ENCODE data around the gene SLC5A5. TPM values are rescaled to one million over a fixed set of nuclear protein-coding genes. Genes with fewer than 3 reads are reported as not detected.
A peak's percentile ranks its signal among the peaks of the same experiment; 100 is the strongest.

SLC5A5 gene
- total and polyA plus RNA-seq, 10 of the 15 experiments (the other 5 are each of a cell fraction or from before 2014, with no cell fraction given): 0.02 to 0.08 (median 0.05) TPM; not detected in 3

DNA sequence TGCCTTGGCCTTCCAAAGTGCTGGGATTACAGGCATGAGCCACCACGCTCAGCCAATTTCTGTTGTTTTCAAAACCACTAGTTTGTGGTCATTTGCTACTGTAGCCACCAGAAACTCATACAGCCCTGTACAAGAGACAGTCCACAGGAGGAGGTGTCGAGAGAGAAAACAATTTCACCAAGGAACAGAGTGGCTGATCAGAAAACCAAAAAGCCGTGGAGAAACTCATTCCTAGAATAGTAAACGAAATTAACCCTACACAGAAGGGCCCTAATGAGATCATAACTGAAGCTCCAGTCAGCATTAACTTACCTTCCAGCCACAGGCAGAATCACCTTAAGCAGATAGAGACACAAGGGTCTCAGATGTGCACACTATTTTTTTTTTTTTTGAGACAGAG is 57.3 kb downstream of the SLC5A5 start (continued):
- TF ChIP-seq, protein P1, sequence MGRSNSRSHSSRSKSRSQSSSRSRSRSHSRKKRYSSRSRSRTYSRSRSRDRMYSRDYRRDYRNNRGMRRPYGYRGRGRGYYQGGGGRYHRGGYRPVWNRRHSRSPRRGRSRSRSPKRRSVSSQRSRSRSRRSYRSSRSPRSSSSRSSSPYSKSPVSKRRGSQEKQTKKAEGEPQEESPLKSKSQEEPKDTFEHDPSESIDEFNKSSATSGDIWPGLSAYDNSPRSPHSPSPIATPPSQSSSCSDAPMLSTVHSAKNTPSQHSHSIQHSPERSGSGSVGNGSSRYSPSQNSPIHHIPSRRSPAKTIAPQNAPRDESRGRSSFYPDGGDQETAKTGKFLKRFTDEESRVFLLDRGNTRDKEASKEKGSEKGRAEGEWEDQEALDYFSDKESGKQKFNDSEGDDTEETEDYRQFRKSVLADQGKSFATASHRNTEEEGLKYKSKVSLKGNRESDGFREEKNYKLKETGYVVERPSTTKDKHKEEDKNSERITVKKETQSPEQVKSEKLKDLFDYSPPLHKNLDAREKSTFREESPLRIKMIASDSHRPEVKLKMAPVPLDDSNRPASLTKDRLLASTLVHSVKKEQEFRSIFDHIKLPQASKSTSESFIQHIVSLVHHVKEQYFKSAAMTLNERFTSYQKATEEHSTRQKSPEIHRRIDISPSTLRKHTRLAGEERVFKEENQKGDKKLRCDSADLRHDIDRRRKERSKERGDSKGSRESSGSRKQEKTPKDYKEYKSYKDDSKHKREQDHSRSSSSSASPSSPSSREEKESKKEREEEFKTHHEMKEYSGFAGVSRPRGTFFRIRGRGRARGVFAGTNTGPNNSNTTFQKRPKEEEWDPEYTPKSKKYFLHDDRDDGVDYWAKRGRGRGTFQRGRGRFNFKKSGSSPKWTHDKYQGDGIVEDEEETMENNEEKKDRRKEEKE (IDR thresholded peaks at IDR 0.05): no peak
- TF ChIP-seq KAT2A (conservative IDR thresholded peaks at IDR 0.05; ENCODE audit: control insufficient read depth, low read depth, low read length) (no peak), CBX3 (IDR thresholded peaks at IDR 0.05; ENCODE audit: borderline replicate concordance, low read depth) (no peak), SIX5 (IDR thresholded peaks at IDR 0.05; ENCODE audit: low read depth, low read length, severe bottlenecking) (no peak), STAT1 (conservative IDR thresholded peaks at IDR 0.05) (no peak), ATF7 (IDR thresholded peaks at IDR 0.05; ENCODE audit: low read depth) (peak; percentile 51), YY1 (IDR thresholded peaks at IDR 0.05; ENCODE audit: low read depth, low read length) (no peak), EZH2 (IDR thresholded peaks at IDR 0.05; ENCODE audit: borderline replicate concordance, control insufficient read depth, low read depth, low read length) (no peak), RAD51 (IDR thresholded peaks at IDR 0.05) (no peak), GATAD2B (conservative IDR thresholded peaks at IDR 0.05; ENCODE audit: low read depth) (no peak), CHD1 (IDR thresholded peaks at IDR 0.05; ENCODE audit: low read depth, low read length) (no peak), CREM (IDR thresholded peaks at IDR 0.05; ENCODE audit: low read depth) (0 out of 2 replicates have a peak, but pooled peaks have one; percentile 38), PML (IDR thresholded peaks at IDR 0.05; ENCODE audit: low read length) (no peak), TCF7 (IDR thresholded peaks at IDR 0.05; ENCODE audit: borderline replicate concordance) (no peak), DPF2 (IDR thresholded peaks at IDR 0.05) (no peak), RB1 (IDR thresholded peaks at IDR 0.05; ENCODE audit: borderline replicate concordance) (no peak), SIN3A (IDR thresholded peaks at IDR 0.05; ENCODE audit: low read depth, low read length) (no peak), NR2C1 (IDR thresholded peaks at IDR 0.05) (no peak), RBBP5 (conservative IDR thresholded peaks at IDR 0.05) (no peak), SUZ12 (IDR thresholded peaks at IDR 0.05; ENCODE audit: unreplicated experiment) (no peak), KLF5 (IDR thresholded peaks at IDR 0.05; ENCODE audit: partially characterized antibody) (no peak)
- TF ChIP-seq, protein P2, sequence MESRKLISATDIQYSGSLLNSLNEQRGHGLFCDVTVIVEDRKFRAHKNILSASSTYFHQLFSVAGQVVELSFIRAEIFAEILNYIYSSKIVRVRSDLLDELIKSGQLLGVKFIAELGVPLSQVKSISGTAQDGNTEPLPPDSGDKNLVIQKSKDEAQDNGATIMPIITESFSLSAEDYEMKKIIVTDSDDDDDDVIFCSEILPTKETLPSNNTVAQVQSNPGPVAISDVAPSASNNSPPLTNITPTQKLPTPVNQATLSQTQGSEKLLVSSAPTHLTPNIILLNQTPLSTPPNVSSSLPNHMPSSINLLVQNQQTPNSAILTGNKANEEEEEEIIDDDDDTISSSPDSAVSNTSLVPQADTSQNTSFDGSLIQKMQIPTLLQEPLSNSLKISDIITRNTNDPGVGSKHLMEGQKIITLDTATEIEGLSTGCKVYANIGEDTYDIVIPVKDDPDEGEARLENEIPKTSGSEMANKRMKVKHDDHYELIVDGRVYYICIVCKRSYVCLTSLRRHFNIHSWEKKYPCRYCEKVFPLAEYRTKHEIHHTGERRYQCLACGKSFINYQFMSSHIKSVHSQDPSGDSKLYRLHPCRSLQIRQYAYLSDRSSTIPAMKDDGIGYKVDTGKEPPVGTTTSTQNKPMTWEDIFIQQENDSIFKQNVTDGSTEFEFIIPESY (IDR thresholded peaks at IDR 0.05): no peak
- TF ChIP-seq, protein P3, sequence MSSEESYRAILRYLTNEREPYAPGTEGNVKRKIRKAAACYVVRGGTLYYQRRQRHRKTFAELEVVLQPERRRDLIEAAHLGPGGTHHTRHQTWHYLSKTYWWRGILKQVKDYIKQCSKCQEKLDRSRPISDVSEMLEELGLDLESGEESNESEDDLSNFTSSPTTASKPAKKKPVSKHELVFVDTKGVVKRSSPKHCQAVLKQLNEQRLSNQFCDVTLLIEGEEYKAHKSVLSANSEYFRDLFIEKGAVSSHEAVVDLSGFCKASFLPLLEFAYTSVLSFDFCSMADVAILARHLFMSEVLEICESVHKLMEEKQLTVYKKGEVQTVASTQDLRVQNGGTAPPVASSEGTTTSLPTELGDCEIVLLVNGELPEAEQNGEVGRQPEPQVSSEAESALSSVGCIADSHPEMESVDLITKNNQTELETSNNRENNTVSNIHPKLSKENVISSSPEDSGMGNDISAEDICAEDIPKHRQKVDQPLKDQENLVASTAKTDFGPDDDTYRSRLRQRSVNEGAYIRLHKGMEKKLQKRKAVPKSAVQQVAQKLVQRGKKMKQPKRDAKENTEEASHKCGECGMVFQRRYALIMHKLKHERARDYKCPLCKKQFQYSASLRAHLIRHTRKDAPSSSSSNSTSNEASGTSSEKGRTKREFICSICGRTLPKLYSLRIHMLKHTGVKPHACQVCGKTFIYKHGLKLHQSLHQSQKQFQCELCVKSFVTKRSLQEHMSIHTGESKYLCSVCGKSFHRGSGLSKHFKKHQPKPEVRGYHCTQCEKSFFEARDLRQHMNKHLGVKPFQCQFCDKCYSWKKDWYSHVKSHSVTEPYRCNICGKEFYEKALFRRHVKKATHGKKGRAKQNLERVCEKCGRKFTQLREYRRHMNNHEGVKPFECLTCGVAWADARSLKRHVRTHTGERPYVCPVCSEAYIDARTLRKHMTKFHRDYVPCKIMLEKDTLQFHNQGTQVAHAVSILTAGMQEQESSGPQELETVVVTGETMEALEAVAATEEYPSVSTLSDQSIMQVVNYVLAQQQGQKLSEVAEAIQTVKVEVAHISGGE (CRISPR knock-in tag; IDR thresholded peaks at IDR 0.05): no peak
- TF ChIP-seq, protein P4, sequence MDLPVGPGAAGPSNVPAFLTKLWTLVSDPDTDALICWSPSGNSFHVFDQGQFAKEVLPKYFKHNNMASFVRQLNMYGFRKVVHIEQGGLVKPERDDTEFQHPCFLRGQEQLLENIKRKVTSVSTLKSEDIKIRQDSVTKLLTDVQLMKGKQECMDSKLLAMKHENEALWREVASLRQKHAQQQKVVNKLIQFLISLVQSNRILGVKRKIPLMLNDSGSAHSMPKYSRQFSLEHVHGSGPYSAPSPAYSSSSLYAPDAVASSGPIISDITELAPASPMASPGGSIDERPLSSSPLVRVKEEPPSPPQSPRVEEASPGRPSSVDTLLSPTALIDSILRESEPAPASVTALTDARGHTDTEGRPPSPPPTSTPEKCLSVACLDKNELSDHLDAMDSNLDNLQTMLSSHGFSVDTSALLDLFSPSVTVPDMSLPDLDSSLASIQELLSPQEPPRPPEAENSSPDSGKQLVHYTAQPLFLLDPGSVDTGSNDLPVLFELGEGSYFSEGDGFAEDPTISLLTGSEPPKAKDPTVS (IDR thresholded peaks at IDR 0.05; ENCODE audit: low read depth, low read length): no peak
